Measurements from ENCODE around the gene PXT1.

PXT1 gene

DNA sequence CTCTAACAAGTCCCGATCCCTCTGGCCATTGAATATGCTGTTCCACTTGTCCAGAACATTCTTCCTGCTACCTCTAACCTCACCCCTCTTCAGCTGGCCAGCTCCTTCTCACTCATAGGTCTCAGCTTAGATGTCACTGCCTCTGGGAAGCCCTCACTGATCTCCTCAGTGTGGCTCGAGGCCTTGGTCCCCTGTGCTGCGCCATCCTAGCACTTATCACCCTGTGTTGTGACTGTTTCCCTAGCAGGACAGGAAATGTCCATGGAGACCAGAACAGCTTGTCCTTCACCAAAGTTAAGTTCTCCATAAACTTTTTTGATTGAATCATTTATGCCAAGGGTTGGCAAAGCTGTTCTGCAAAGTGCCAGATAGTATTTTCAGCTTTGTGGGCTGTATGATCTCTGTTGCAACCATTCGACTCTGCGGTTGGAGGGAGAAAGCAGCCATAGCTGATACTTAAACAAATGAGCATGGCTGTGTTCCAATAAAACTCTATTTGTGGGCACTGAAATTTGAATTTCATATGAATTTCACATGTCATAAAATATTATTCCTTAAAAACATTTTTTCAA, 99.5 kb downstream of the PXT1 start:
- DNase-seq: no peak

DNA sequence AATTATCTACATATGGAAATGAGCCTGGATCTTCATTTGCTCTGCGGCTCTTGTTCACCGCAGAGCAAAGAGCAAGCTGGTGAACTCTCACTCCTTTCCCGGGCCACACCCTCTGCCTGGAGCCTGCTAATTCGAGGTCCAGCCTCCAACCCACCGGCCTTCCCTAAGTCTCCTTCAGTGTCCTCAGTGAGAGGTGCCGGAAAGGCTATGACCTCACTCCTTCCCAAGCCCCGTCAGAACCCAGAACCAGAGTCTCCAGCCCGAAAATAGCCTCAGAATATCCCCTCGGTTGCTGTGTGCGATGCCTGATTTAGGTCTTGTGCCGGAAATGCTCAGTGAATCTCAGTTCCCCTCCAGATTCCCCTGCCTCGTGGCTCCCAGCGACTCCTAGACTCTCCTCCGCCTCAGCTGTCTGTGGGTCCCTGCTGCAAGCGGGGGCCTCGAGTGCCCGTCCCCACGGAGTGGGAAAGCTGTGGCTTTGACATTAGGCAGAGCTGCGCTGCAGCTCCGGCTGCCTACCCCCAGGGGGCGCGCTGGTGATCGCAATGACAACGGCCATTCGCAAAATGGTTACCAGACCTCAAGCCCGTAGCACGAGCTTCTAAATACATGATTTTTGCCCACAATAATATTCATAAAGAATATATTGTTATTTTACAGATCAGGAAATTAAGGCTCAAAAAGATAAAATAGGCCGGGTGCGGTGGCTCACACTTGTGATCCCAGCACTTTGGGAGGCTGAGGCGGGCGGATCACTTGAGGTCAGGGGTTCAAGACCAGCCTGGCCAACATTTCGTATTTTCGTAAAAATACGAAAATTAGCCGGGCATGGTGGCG, 101.8 kb downstream of the PXT1 start:
- no peak for DNase-seq
